GM10847 (cell line): Measurements from ENCODE around the gene CHRNB1.

Experiments used
- POLR2A ChIP-seq: IDR thresholded peaks from 2 replicates; pipeline ENCODE4 v1.6.1; 2011; ENCODE audit not compliant: insufficient read length; ENCODE audit errors: extremely low read depth

The CHRNB1 gene

GRCh38 chr17:7426896-7427489, 17.9 kb upstream of the CHRNB1 start:
- no peak for TF ChIP-seq POLR2A

GRCh38 chr17:7427549-7427948, 17.3 kb upstream of the CHRNB1 start:
- TF ChIP-seq POLR2A = no peak

DNA sequence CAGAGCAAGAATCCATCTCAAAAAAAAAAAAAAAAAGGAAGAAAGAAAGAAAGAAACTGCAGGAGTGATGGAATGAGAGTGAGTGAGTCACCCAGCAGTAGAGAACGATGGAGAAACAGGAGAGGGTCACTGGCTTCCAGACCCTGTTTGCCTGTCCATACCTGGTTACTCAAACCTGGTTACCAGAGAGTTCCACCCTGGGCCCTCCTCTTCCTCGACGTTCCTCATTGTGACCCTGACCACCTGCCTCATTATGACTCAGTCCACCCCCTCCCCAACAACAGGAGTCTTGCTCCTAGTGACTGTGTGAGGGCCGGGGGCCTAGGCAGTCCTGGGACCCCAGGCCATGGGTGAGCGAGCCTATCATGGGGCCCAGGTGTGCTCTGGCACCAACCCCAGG, 16.3 kb upstream of the CHRNB1 start, which contains the start of gene SPEM3:
SPEM3 (plus strand) TSS at position 301 of the 400 bp plus-strand sequence; CDS start at position 347, 46 bp downstream.
- no peak for TF ChIP-seq POLR2A

DNA sequence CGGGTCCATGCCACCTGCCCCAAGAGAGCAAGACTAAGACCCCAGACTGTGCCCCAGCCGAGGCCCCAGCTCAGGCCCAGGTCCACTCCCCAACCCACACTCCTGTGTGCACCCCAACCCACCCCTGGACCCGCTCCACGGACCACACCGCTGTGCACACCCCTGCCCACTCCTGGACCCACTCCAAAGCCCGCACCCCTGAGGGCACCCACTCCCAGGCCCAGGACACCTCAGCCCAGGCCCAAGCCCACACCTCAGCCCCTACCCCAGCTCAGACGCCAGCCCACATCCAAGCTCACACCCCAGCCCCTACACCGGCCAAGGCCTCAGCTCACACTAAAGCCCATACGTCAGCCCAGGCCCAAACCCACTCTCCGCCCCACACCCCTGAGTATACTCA, 15.1 kb upstream of the CHRNB1 start:
- no peak for TF ChIP-seq POLR2A

DNA sequence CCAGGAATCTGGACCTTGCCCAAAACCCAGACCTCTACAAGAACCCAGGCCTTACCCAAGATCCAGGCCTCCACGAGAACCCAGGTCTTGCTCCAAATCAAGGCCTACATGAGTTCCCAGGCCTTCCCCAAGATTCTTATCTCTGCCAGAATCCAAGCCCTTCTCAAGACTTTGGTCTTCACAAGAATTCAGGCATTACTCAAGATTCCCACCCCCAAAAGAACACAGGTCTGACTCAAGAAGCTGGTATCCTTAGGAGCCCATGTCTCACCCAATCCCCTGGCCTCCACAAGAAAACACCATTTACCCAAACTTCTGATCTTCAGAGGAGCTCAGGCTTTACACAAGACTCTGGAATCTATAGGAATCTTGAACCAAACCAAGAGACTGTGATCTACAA, 13.6 kb upstream of the CHRNB1 start:
- no peak for TF ChIP-seq POLR2A

- no peak for TF ChIP-seq POLR2A
These were observed 12.6 kb upstream of the CHRNB1 start for GRCh38 chr17:7432296-7432695.

GRCh38 chr17:7435676-7436555, 8.9 kb upstream of the CHRNB1 start:
- no peak for TF ChIP-seq POLR2A

DNA sequence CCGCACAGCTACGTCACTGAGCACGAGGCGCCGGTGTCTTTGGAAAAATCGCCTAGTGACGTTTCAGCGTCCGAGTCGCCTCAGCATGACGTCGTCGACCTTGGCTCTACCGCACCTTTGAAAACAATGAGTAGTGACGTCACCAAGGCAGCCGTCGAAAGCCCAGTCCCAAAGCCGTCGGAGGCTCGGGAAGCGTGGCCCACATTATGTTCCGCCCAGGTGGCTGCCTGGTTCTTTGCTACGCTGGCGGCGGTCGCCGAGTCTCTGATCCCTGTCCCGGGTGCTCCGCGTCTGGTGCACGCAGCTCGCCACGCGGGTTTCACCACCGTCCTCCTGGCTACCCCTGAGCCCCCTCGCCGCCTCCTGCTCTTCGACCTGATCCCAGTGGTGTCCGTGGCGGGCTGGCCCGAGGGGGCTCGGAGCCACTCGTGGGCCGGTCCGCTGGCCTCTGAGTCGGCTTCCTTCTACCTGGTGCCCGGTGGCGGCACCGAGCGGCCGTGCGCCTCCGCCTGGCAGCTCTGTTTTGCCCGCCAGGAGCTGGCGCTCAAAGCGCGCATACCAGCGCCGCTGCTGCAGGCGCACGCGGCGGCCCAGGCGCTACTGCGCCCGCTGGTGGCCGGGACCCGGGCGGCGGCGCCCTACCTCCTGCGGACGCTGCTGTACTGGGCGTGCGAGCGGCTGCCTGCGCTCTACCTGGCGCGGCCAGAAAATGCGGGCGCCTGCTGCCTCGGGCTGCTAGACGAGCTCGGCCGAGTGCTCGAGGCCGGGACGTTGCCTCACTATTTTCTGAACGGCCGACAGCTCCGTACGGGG, 8.1 kb upstream of the CHRNB1 start:
- TF ChIP-seq POLR2A = no peak

- TF ChIP-seq POLR2A = no peak
These were observed 7.4 kb upstream of the CHRNB1 start for GRCh38 chr17:7437369-7437863.

- no peak for TF ChIP-seq POLR2A
These were observed 6.8 kb upstream of the CHRNB1 start for GRCh38 chr17:7437950-7438614.

DNA sequence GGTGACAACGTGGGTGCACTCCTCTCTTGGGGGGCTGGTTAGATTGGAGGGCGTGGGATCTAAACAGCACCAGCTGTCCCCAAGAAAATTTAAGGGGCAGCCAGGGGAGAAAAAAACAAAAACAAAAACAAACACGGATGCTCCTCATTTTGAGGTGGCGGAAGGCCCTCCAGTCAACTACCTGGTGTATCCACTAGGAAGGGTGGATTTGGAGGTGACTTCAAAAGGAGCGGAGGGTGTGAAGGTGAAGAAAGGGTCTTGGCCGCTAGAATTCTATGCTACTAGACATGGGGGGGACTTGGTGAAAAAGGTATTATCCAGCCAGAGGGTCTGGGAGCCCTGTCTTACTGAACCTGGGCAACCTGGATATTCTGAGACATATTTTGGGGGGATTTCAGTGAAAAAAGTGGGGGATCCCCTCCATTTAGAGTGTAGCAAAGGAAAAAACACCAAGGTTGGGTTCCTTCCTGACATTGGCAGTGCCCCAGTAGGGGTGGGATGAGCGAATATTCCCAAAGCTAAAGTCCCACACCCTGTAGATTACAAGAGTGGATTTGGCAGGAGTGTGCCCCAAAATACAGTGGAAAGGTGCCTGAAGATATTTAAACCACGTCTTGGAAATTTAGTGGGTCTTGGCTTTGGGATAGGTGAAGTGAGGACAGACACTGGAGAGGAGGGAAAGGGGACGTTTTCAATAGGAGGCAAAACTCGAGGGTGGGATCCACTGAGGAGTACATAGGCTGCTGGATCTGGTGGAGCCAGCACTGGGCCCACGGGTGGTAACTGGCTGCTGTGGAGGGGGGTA, 6.0 kb upstream of the CHRNB1 start:
- no peak for TF ChIP-seq POLR2A

DNA sequence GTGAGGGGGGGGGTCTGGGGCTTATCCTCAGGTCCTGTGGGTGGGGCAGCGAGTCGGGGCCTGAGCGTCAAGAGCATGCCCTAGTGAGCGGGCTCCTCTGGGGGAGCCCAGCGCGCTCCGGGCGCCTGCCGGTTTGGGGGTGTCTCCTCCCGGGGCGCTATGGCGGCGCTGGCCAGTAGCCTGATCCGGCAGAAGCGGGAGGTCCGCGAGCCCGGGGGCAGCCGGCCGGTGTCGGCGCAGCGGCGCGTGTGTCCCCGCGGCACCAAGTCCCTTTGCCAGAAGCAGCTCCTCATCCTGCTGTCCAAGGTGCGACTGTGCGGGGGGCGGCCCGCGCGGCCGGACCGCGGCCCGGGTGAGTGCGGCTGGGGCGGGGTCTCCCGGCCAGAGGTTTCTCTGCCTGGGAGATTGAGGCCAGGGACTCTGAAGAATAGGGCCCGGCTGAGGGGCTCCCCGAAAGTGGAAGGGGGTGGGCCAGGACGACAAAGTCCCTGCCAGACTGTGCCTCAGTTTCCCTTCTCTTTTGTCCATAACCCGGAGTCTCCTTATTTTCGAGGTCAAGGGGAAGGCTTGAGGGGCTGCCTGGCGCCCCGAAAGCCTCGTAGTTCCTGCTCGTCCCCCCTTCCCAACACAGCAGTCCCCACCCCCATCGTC, 5.3 kb upstream of the CHRNB1 start, which contains the start of gene FGF11:
FGF11 (plus strand) TSS at position 51 of the 651 bp plus-strand sequence; CDS start at position 160, 109 bp downstream.
- TF ChIP-seq POLR2A = peak; percentile 11

DNA sequence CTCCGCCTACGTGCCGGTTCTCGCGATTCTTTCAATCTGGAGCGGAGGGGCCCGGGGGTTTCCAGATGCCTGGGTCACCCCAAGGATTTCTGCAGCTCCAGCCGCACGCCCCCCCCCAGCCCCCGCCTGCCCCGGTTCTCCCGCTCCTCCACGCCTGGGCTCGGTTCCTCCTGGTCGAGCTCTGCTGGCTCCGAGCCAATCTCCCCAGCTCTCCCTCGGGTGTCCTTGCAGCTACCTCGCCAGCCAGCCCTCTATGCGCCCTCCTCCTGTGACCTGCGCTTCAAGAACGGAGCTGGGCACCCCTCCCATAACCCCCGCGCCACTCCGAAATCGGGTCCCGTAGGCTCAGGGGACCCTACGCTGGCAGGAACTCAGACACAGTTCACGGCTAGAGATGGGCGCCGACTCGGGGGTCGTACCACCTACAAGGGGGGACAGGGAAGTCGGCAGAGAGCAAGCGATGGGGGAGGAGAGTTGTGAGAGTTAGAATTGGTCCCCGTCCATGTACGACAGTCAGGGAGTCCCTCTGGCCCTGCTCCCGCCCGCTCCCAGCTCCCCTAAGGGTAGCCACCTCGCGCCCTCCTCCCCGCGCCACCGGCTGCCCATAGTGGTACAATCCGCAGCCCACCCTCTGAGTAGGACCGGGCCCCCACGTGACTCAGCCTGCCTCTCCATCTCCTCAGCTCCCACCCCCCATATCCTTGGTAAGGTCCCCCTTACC, 4.6 kb upstream of the CHRNB1 start:
- no peak for TF ChIP-seq POLR2A

GRCh38 chr17:7440834-7441195, 4.0 kb upstream of the CHRNB1 start:
- TF ChIP-seq POLR2A = no peak
